HG02938 (cell line): ENCODE measurements around the gene LTBP1.
A peak's percentile ranks its signal among the peaks of the same experiment; 100 is the strongest.

Experiments used
- ATAC-seq: cut with Tn5 transposase; IDR thresholded peaks from one replicate; pipeline ENCODE4 v1.9.1; 2021; ENCODE audit warnings: mild to moderate bottlenecking, moderate library complexity; ENCODE audit not compliant: unreplicated experiment

LTBP1 gene

DNA sequence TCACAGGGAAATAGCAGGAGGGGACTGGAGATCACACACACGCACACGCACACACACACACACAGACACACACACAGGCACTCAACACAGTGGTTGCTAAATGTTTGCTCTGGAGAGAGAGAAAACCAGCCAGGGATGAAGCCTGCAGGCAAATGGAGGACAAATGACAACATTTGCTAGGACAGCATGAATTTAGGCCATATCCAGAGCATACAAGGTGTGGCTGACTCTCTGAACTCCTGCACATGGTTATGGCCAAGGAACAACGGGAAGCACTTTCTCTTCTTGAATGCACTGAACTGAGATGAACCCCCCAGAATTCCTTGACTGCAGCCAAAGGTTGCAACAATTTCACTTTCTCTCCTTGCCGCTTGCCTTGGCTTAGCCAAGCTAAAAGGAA lies 299.7 kb downstream of the LTBP1 start:
- ATAC-seq, result no peak

DNA sequence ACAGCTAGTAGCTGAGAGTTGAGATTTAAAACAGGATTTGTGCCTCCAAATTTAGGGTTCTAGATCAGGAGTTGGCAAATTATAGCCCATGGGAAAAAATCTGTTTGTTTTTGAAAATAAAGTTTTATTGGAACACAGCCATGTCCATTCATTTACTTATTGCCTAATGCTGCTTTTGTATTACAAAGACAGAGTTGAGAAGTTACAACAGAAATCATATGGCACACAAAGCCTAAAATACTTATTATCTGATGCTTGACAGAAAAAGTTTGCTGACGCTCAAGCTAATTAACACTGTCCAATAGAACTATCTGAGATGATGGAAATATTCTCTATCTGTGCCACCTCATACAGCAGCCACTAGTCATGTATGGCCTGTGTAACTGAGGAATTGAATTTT lies 300.6 kb downstream of the LTBP1 start:
- ATAC-seq, result no peak

DNA sequence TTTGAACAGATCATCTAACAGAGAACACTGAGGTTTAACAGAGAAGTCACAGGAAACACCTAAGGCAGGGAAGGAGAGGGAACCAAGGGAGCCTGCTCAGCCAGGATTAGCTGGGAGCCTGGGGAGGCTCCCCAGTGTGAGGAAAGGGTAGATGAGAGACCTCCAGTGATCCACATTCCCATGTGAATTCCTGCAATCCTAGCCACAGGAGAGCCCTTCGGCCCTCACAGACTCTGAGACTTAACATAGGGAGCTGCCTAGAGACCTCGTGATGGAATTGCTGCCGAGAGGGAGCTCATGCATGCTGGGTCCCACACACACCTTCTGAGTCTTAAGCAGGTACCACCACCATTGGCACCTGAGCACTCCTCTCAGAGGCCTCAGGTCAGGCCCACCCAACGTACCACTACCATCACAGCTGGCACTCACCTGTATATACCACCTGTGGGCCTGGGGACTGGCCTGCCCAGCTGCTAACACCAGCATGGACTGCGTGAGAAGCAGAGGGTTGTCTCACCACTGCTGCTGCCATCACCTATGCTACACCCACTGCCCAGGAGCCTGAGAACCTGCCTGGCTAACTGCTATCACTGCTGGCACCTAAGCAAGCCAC lies 303.8 kb downstream of the LTBP1 start:
- no peak for ATAC-seq

DNA sequence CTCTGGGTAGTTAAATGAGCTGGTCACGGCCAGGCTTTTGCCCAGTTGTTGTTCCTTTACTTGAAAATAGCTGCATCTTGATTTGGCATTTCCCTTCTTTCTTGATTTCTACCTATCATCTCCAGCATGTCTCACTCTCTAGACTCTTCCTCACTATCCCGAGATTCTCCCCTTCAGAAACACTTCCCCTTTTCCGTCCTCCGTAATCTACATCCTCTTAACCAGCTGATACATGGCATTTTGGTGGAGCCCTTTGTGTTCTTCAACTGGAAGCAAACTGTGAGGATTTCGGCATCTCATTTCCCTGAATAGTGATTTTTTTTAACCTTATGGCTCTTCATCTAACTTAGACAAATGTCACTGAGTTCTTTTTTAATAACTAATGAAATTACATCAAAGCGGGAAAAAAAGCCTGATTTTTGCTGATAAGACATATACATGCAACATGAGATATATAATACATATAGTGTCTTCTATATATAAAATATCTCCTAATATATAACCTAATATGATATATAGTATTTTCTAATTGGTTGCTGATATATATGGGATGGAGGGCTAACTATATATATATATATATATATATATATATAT lies 309.5 kb downstream of the LTBP1 start:
- ATAC-seq, result no peak

DNA sequence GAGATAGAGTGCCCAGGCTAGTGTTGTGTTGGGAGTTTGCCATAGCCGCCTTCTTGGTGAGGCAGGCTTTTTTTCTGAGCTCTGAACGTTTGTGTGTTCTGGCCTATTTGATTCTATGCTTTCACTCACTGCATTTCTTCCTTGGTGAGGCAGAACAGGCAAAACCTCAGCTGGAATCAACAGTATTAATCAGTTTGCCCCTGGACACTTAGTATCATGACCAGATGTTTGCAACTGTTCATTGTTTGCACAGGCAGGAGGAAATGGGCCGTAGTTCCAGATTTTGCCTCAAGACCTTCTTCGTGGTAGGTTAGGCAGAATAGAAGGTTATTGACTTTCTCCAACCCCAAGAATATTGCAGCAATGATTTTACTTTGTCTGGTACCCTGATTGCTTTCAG lies 311.6 kb downstream of the LTBP1 start:
- ATAC-seq, result no peak

DNA sequence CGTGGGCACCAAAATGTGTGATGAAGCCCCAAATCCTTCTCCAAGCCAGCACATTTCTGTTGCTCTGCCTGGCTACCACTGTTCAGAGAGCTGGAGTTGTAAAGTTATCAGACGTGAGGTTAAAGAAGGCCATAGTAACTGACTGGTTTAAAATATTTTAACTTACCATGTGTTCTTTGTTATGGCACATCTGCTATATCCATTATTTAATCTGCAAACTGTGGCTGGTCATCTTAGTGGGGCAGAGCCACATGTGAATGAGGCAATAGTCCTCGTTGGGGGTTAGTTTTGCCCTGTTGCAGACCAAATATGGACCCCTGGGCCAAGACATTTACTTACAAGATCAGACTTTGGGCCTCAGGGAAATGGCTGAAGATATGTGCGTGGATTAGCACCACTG lies 315.3 kb downstream of the LTBP1 start:
- no peak for ATAC-seq

DNA sequence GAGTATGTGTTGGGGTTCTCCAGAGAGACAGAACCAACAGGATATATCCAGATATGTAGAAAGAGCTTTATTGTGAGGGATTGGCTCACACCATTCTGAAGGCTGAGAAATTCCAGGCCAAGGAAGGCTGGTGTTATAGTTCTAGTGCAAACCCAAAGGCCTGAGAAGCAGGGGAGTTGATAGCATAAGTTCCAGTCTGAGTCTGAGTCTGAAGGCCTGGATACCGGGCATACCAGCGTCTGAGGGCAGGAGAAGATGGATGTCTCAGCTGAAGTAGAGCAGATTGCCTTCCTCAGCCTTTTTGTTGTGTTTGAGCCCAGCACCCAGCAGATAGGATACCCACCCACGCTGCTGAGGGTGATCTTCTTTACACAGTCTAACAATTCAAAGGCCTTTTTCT lies 318.0 kb downstream of the LTBP1 start:
- no peak for ATAC-seq

DNA sequence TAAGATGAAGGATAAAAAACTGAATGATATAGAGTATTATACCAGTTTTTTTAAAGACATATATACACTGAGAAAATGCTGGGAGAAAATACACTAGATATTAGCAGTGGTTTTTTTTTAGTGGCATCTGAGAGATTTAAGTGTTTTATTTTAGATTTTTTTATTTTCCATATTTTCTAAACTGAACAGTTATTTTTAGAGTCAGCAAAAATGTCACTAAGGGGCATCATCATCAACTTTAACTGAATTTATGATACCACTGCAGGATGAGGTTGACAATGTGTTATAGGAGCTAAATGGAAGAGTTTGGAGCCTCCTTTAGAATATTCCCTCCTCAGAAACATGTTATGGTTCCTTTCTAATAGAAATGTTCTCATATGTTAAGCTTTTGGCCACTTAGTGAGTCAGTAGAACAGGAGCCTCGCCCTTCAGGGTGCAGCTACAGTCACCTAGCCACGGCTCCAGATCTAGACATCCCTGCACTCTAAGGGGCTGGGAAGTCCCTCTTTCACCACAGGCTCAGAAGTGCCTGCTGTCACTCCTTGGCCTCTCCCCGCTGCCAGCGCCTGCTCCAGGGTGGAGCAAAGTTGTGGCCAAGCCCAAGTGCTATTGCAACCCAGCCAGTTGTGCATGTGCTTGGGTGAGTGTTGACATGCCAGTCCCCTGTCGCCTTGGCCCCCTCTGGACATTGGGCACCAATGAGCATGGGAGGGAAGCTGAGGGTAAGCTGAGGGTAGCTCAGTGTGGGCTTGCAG lies 319.0 kb downstream of the LTBP1 start:
- ATAC-seq, result no peak

DNA sequence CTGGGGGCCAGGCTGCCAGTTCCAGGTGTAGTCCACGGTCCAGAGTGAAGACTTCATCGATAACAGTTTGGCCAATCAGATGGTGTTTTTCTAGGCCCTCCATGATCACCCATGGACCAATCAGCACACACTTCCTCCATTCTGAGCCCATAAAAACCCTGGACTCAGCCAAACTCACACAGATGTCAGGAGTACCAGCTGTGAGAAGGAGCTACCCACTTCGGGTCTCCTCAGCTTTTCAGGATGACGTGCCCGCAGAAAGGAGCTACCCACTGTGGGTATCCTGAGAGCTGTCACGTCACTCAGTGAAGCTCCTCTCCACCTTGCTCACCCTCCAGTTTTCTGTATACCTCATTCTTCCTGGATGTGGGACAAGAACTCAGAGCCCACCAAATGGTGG lies 319.7 kb downstream of the LTBP1 start:
- no peak for ATAC-seq

DNA sequence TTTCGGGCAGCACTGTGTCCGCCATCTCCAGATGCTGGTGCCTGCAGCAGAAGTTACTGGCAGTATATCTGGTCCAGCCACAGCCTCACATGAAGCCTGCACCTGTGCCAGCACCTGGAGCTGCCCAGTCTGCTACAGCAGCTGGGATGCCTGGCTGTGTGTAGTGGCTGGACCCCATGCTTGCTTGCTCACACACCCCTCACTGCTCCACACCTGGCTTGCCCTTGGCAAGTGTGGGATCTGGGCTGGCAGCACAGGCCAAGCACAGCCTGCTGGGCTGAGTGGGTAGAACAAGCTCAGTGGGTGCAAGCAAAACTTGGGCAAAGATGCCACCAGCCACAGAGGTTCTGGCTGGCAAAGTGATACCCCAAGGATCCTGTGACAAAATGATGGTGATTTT lies 320.3 kb downstream of the LTBP1 start:
- ATAC-seq, result no peak

DNA sequence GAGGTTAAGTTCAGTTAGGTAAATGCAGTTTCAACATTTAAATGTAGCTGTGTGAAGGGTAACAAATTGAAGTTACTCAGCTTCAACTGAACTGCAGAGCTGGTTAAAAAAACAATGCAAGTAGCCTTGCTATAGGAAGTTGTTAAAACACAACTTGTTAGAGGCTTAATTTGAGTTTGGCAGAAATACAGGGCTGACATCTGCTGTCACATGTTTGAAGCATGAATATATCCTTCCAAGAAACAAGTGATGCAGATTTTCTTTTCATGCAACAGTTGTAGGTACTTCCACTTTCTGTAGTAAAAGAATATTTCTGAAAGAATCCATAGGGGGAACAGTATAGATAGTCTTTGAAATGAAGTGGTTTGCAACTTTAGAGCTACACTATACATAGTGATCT lies 321.0 kb downstream of the LTBP1 start:
- ATAC-seq, result no peak

DNA sequence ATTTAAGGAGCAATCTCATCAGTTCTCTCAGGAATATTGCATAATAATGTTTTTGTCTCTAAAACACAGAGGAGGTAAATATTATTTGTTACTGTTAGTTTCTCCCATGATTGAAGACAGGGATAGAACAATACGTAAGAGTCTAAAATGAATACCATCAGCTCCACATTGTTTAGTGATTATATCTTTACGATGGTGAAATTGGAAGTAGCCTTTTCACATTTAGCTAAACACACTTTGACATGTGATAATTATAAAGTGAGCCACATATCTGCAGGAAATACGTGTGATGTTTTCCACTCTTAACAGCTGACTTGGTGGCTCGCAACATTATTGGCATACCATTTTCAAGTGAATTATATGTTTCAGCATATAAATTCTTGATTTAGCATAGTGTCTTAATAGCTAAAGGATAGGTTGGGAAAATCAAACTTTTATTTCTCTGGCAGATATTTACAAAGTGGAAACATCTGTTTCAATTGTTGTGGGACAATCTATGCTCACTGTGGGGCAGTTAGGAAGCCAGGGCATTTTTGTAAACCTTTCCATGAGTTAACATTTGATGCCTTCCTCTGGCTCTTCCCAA lies 321.6 kb downstream of the LTBP1 start:
- ATAC-seq, result no peak

DNA sequence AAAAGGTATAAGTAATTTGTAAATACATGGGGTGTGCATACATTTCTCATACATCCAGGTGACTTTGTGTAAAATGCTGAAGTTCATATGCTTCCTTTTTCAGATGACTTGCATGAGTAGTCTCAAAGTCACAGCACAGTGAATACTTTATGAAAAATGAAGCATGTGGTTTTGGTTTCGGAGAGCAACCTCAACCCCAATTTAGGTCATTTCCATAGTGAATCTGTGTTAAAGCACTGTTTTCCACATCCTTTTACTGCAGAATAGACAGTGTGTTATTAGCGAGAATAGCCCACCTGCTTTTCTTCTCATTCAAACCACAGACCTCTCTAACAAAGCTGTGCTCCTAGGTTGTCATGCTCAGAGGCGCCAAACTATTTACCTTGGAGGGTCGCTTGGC lies 325.2 kb downstream of the LTBP1 start:
- ATAC-seq, result peak; percentile 97

DNA sequence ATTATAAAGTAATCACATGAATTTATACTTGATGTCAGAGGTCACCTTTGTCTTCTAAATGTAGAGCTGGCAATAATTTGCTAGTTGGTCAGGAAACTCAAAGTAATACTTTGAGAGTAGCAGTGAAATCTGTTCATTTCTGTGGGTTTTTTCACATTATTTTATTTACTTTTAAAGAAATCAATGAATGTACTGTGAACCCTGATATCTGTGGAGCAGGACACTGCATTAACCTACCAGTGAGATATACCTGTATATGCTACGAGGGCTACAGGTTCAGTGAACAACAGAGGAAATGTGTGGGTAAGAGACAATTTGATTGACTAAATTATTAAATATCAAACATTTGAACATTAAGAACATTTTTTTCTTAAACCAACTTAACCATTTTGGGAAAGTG lies 326.7 kb downstream of the LTBP1 start:
- no peak for ATAC-seq

DNA sequence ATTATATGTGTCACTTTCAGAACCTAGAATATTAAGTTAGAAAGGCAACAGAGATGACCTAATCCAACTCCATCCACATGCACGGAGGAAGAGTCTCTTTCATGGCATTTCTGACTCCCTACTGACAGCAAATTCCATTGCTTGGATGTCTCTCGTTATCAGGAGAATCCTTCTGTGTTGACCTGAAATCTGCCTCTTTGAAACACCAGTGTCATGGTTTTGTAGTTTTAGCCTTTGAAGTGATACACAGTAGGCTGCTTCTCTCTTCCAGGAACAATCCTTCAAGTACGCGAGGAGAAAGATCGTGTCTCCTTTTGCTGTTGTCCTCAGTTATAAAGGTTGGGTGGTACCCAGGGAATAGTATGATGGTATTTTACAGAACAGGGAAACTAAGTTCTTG lies 327.8 kb downstream of the LTBP1 start:
- no peak for ATAC-seq

DNA sequence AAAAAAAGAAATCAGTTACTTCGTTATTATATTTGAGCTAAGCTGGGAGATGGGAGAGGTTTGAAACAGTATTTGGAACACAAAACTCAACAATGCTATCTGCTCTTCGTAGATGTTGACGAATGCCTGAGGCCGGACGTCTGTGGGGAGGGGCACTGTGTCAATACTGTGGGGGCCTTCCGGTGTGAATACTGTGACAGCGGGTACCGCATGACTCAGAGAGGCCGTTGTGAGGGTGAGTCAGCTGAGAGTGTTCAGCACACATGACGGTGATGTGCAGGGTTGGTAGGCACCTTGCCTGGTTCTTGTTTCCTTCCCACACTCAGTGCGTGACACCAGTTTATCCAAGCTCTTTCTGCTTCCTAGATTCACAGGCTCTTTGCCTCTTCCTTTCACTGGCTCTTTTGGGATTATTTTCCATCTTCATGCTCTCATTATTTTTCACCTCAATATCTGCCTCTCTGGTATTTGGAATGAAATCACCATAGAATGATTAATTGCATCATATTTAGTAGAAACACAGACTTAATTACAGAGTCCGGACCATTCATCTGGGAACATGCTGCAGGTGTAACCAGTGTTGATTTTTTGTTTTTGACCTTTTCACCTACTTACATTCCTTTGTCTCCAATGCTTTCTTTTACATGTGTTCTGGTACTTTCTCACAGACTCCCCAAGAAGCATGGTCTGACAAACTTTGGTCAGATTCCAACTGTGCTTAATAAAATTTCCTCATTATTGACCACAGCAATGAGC lies 329.1 kb downstream of the LTBP1 start:
- ATAC-seq, result no peak

DNA sequence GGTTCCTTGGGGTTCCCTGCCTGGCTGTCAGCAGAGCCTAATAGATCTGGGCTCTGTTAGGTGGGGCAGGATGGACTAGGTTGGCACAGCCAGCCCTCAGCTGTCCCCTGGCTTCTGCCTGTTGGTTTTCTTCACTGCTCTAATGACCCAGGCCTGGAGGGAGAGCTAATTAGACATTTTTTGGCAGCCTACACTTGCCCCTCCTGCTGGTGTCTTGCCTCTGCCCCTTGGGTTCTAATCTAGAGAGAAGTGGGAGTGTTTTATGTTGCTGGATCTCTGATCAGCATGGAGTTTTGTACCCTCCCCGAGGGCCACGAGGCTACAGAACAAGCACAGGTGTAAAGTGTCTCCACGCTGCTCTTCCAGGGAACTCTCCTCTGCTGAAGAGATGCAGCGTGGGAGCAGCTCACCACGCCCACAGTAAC lies 330.3 kb downstream of the LTBP1 start:
- no peak for ATAC-seq

DNA sequence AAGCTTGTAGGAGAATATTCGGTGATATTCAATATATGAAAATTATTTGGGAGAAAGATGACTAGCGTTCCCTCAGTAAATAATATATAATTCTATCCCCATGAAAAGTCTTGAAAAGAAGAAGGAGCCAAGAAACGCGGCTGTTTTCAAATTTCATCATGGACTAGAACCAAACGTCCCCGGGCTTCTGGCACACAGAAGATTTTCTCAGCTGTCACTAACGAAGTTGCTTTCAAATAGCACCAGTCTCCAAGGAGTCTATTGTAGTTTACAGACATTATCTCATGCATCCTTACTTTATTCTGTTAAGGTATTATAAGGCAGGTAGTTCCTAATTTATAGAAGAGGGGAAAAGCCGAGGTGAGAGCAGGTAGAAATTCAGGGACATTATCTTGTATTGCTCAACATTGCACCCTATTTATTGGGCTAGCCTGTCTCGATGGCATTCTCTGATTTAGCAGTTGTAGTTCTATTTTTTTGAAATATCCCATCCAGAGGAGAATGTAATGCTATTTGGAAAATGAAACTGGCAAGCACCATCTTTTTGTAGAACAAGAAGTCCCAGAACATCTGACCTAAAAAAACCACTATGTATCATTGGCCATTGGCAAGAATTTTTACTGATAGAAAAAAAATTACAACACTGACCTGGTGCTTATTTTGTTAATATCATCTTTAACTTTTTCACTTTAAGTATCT lies 331.6 kb downstream of the LTBP1 start:
- no peak for ATAC-seq

DNA sequence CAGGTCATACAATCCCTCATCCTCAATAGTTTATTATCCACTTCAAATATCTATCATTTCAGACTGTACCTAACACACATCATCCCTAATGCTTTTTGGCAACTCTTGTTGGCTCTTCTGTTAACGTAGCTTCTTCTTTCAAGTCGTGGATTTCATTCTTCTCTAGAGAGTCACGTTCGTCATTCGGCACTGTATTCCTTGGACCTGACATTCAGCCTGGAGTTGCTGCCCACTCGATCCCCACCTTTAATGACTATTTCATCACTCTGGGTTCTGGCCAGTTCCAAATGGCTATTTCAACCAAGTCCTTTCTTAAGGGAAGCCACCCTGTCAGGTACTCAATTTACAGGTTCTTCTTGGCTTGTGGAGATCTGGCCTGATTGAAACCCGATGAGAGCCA lies 337.5 kb downstream of the LTBP1 start:
- ATAC-seq, result no peak

DNA sequence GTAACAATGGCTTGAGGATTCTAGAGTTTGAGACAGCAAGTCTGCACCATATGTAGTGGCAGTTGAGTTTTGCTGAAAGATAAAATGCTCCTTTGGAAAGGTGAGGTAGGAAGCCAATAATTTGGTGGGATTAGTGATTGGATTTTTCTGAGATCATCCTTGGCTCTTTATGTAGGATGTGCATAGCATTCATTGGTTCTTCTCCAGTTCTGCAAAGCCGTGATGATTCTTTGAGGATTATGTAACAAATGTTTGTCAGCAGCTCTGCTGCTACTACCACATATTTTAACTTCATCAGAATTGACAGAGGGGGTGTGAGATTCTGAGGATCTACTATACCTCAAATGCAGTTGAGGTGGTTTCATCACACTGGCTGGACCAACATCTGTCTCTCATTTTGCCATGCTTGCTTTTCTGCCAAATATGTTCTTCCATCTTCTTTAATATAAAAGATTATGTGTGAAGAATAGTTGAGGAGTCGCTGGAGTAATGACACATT lies 340.8 kb downstream of the LTBP1 start:
- ATAC-seq, result no peak

DNA sequence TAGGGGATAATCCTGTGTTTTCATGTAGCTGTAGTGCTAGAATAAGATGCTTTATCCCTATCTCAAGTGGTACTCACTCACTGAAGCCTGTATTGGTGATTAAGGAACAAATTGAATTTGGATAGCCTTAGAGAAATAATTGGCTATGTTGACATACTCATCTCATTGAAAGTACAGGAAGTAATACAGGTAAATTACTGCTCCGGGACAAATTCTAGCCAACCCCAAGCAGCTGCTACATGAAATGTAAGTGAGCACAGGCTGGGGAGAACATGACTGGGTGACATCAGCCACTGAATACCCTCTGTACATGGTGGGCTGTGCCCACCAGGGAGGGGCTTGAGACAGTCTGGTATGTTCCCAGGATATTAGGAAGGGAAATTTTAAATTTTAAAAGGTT lies 341.3 kb downstream of the LTBP1 start:
- ATAC-seq, result no peak
